IPS-NIHi7 (cell line): ENCODE data around the gene C8B.

Experiments
- DNase-seq: peaks from one replicate; pipeline ENCODE4 v3.0.0; 2012; ENCODE audit warnings: mixed read lengths; ENCODE audit errors: extremely low spot score

Gene C8B

GRCh38 chr1:56898879-56899278, 66.9 kb downstream of the C8B start:
- DNase-seq: no peak

- DNase-seq: no peak
Observed at GRCh38 chr1:56898005-56898373, 67.8 kb downstream of the C8B start.

GRCh38 chr1:56897150-56898004, 68.4 kb downstream of the C8B start:
- DNase-seq: no peak

DNA sequence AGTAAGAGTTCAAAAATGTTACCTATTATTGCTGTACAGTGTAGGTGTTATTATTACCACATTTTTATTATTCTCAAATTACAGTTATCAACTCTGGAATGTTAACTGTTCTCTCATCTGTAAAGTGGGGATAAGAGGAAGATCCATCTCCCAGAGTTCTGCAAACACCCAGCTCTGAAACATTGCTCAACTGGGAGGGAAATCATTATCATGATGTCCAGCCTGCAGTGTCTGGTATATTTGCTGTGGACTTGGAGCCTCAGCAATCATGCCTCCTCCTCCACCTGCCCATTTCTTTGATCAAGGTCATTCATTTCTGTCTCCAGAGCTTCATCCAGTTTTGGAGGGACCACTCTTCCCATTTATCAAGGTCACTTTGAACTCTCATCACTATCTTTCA, 71.8 kb downstream of the C8B start:
- DNase-seq: no peak

DNA sequence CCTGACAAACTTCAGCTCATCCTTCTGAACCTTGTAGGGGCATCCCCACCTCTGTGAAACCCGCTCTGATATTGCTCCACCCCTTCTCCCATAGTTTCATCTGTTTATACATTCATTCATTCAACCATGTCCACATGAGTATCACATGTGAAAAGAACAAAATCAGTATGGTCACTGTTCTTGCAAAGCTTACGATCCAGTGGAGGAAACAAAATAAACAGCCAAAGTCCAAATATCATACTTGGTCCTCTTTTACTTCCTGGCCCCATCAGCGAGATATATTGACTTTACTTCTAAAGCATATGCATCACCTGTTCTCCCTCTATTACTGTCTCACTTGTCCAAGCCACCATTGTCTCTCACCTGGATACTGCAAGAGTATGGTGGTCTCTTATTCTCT, 75.6 kb downstream of the C8B start:
- DNase-seq: no peak

DNA sequence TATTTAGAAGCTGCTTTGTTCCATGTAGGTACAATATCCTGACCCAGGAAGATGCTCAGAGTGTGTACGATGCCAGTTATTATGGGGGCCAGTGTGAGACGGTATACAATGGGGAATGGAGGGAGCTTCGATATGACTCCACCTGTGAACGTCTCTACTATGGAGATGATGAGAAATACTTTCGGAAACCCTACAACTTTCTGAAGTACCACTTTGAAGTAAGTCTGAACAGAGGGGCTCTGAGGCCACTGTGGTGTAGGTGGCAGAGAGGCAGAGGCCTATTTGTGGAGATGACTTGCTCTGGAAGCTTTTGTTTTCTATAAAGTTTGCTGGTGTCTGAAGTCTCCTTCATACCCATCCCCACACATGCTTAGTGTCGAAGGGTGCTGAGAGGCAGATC, 84.4 kb downstream of the C8B start:
- DNase-seq: no peak

DNA sequence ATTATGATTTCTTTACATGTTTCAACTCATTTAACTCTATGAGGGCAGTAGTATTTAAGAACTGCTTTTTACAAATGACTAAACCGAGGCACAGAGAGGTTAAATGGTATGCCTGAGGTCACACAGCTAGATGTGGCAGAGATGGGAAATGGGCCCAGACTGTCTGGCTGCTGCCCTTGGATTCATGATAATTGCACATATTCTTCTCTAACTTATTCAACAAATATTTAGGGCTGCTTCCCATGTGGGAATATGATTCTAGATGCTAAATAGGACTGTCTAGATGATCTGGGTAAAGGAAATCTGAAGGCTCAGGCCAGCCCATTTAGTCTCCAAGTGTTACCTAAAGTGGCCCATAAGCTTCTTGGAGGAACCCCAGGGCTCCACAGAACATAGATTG, 85.0 kb downstream of the C8B start:
- DNase-seq: no peak
